ENCODE measurements around the gene FSTL5. TPM values are rescaled to one million over a fixed set of nuclear protein-coding genes. Genes with fewer than 3 reads are reported as not detected.

Gene FSTL5
- total RNA-seq, 1 donor = not detected

DNA sequence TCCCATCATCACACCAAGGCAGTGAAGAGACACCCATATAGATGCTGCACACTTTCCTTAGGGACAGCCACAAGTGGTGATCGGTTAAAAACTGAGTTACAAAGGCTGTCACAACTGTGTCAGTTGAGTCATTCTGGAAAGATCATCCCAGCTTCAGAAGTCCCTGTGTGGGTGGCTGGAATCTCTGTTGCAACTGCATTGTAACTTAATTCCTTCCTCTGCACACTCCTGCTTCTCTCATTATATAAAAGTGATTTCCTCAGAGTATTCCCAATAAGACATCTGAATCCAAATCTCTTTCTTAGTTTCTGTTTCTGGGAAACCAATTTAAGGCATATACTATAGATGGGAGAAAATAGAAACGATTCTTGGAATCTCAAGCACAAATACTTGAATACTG lies 88.1 kb downstream of the FSTL5 start:
- Histone ChIP-seq H3K4me1 (ENCODE audit: insufficient read depth, low read length) (no peaks in the 10 kb centered on the region), H3K4me2 (ENCODE audit: insufficient read depth, low read length) (no peak overlapping the region), H3K36me3 (ENCODE audit: insufficient read depth, low read length) (no peaks in the 10 kb centered on the region), H3K27ac (ENCODE audit: low read depth, low read length) (no peak overlapping the region), H3K27me3 (ENCODE audit: insufficient read depth, low read length) (no peaks in the 10 kb centered on the region), H3K79me2 (ENCODE audit: insufficient read depth, low read length) (no peaks in the 10 kb centered on the region), H3K4me3 (ENCODE audit: insufficient read depth, low read length) (no peak overlapping the region), H4K20me1 (ENCODE audit: insufficient read depth, low read length) (no peaks in the 10 kb centered on the region), H3K9me3 (ENCODE audit: low read depth, low read length) (no peaks in the 10 kb centered on the region), H2AFZ (ENCODE audit: low read length) (no peak overlapping the region)
- no peak for DNase-seq (ENCODE audit: insufficient read length, low spot score, missing footprints)
- TF ChIP-seq, protein P1, sequence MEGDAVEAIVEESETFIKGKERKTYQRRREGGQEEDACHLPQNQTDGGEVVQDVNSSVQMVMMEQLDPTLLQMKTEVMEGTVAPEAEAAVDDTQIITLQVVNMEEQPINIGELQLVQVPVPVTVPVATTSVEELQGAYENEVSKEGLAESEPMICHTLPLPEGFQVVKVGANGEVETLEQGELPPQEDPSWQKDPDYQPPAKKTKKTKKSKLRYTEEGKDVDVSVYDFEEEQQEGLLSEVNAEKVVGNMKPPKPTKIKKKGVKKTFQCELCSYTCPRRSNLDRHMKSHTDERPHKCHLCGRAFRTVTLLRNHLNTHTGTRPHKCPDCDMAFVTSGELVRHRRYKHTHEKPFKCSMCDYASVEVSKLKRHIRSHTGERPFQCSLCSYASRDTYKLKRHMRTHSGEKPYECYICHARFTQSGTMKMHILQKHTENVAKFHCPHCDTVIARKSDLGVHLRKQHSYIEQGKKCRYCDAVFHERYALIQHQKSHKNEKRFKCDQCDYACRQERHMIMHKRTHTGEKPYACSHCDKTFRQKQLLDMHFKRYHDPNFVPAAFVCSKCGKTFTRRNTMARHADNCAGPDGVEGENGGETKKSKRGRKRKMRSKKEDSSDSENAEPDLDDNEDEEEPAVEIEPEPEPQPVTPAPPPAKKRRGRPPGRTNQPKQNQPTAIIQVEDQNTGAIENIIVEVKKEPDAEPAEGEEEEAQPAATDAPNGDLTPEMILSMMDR (IDR thresholded peaks at IDR 0.05; ENCODE audit: extremely low read depth, low read depth, low read length) = no peak

DNA sequence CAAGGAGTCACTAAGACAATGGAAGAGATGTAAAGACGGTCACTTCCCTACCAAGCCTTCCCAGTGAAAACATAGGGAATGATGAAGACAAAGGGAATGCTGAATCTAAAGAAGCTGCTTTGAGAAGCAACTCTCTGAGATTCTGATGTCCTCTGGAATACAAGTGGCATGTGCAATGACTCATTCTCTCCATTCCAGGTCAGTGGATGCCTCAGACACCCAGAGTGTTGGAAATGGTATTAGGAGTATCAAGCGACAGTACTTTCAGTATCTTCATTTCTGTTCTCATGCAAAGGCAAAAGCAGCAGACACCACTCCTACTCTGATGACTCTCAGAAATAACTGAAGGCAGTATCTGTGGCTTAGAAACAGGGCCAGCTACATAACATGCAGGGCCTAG lies 102.6 kb downstream of the FSTL5 start:
- Histone ChIP-seq H3K79me2 (ENCODE audit: insufficient read depth, low read length) (no peaks in the 10 kb centered on the region), H3K4me3 (ENCODE audit: insufficient read depth, low read length) (no peak overlapping the region), H4K20me1 (ENCODE audit: insufficient read depth, low read length) (no peaks in the 10 kb centered on the region), H2AFZ (ENCODE audit: low read length) (no peak overlapping the region), H3K4me2 (ENCODE audit: insufficient read depth, low read length) (no peak overlapping the region), H3K36me3 (ENCODE audit: insufficient read depth, low read length) (no peaks in the 10 kb centered on the region), H3K27me3 (ENCODE audit: insufficient read depth, low read length) (no peaks in the 10 kb centered on the region), H3K4me1 (ENCODE audit: insufficient read depth, low read length) (no peaks in the 10 kb centered on the region), H3K27ac (ENCODE audit: low read depth, low read length) (no peak overlapping the region), H3K9me3 (ENCODE audit: low read depth, low read length) (peaks cover 2% of the 10 kb centered on the region)
- no peak for DNase-seq (ENCODE audit: insufficient read length, low spot score, missing footprints)
- TF ChIP-seq, protein P1 (IDR thresholded peaks at IDR 0.05; ENCODE audit: extremely low read depth, low read depth, low read length) = no peak

DNA sequence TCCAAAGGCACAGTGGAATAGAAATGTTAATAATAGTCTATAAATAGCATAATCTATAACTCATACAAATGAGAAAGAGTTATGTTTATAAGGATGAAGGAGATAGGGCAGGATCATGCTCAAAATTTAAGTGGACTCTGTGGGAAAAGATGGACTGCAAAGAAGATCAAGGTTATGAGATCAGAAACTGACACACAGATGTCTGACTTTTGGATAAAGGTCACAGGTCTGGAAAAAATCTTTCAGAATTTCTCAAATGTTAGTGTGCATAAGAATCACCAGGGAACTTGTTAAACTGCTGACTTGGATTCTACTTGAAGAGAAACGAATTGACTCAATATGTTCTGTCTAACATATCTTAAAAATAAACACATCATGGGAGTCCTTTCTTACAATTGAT lies 104.1 kb downstream of the FSTL5 start:
- Histone ChIP-seq H3K27ac (ENCODE audit: low read depth, low read length) (no peak overlapping the region), H3K4me1 (ENCODE audit: insufficient read depth, low read length) (no peaks in the 10 kb centered on the region), H4K20me1 (ENCODE audit: insufficient read depth, low read length) (no peaks in the 10 kb centered on the region), H3K79me2 (ENCODE audit: insufficient read depth, low read length) (no peaks in the 10 kb centered on the region), H3K36me3 (ENCODE audit: insufficient read depth, low read length) (no peaks in the 10 kb centered on the region), H3K27me3 (ENCODE audit: insufficient read depth, low read length) (no peaks in the 10 kb centered on the region), H2AFZ (ENCODE audit: low read length) (no peak overlapping the region), H3K9me3 (ENCODE audit: low read depth, low read length) (peaks cover 2% of the 10 kb centered on the region), H3K4me3 (ENCODE audit: insufficient read depth, low read length) (no peak overlapping the region), H3K4me2 (ENCODE audit: insufficient read depth, low read length) (no peak overlapping the region)
- DNase-seq (ENCODE audit: insufficient read length, low spot score, missing footprints) = no peak
- TF ChIP-seq, protein P1 (IDR thresholded peaks at IDR 0.05; ENCODE audit: extremely low read depth, low read depth, low read length) = no peak

DNA sequence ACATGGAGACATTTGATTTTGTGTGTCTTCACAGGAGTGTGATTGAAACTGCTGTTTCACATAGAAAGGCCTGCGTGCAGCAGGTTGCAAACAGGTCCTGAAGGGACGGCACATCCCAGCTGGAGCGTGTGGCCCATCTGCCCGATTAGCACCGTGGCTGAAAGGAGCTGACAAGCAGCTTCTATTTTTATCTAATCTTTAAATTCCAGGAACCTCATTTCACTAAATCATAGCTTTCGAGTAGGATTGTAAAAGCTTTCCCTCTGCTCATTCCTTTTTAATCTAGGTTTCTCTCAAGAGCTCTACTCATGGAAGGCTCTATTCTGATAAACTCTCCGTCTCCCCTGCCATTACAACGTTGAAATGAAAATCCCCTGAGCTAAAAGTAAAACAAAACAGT lies 106.8 kb downstream of the FSTL5 start:
- Histone ChIP-seq H3K4me2 (ENCODE audit: insufficient read depth, low read length) (no peak overlapping the region), H3K4me1 (ENCODE audit: insufficient read depth, low read length) (no peaks in the 10 kb centered on the region), H3K27ac (ENCODE audit: low read depth, low read length) (no peak overlapping the region), H2AFZ (ENCODE audit: low read length) (no peak overlapping the region), H3K9me3 (ENCODE audit: low read depth, low read length) (peaks cover 2% of the 10 kb centered on the region), H3K27me3 (ENCODE audit: insufficient read depth, low read length) (no peaks in the 10 kb centered on the region), H3K36me3 (ENCODE audit: insufficient read depth, low read length) (no peaks in the 10 kb centered on the region), H3K4me3 (ENCODE audit: insufficient read depth, low read length) (no peak overlapping the region), H4K20me1 (ENCODE audit: insufficient read depth, low read length) (no peaks in the 10 kb centered on the region), H3K79me2 (ENCODE audit: insufficient read depth, low read length) (no peaks in the 10 kb centered on the region)
- TF ChIP-seq, protein P1 (IDR thresholded peaks at IDR 0.05; ENCODE audit: extremely low read depth, low read depth, low read length) = no peak
- DNase-seq (ENCODE audit: insufficient read length, low spot score, missing footprints) = no peak

All from osteoblast (primary cell).